A172 (cell line): ENCODE data around the gene PARG. TPM values are rescaled to one million over a fixed set of nuclear protein-coding genes. Genes with fewer than 3 reads are reported as not detected.
"Not testable (repeated sequence)": the region's sequence is repeated elsewhere in the genome, so short reads cannot be mapped to it uniquely, and the experiment has no call there.

Experiments used
- DNase-seq: peaks from one replicate; pipeline ENCODE4 v3.0.0-alpha.2; 2015; ENCODE audit warnings: low spot score
- total RNA-seq: library from RNA; depleted of rRNA; stranded (reverse); fragments of >200 nt; shearing (Covaris generic); gene quantifications from 2 replicates; pipeline ENCODE4 v1.2.3, GENCODE V29; 2014; rRNA removed

PARG gene
- total RNA-seq, 1 experiment from 2014 or later, result 54.5 TPM

DNA sequence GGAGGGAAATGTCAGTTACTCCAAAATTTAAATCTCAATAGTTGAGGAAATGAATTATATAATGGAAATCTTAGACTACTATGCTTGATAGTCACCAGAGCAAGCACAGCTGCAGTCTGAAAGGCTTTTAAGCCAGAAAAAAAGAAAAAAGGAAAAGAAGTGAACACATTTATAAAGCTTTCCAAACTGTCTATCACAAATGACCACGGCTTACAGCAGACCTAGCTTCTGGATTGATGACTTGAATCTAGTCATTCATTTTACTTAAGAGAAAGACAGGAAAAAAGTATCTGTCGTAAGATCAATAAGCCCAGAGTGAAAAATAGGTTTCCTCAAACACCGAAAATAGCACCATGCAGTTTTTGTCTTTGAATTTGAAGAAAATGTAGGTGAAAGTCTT lies 111.8 kb downstream of the PARG start:
- DNase-seq, result no peak

DNA sequence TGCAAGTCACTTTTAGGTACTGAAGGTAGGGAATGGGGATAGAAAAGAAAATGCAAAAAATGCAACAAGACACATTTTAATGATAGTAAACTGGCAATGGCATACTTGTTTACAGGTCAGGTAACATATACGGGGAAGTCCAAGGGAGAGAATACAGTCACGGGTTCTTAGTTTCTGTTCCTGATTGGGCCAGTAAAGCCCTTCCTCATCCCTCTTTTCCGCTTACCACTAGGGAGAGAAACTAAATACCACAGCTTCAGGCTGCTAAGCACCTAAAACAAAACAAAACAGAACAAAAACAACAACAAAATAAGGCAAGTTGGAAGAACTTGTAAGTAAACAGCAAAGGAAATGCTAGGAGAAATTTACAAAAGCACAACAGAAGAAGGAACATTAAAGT lies 114.5 kb downstream of the PARG start:
- no peak for DNase-seq

DNA sequence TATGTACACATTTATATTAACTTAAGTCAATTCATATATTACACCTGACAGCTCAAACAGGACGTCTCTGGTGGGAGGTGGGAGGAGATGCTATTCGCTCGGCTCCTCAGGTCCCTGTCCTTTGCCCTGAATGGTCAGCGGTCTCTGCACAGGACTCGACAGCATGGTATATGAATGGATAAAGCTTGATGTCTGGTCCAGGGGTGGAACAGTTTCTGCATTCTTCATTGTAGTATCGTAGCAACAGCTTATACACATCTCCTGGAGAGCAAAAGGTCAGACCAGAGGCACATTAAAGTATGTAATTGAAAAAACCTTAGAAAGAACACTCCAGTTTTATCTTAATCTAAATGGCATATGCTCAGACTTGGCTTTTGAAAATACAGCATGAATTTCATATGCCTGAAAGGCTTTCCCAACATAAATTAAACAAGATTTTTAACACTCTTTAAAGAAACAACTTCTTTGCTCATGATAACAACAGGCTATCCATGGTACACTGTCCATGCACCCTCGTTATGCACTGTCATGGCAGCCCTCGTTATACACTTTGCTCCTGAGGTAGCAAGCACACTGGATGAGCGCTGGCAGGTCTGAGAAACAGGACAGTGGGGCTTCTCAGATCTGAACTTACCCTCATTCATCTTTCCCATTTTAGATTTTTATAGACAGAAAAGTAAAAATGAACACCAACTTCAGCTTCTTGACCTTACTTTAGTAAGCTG lies 122.4 kb downstream of the PARG start:
- no peak for DNase-seq

DNA sequence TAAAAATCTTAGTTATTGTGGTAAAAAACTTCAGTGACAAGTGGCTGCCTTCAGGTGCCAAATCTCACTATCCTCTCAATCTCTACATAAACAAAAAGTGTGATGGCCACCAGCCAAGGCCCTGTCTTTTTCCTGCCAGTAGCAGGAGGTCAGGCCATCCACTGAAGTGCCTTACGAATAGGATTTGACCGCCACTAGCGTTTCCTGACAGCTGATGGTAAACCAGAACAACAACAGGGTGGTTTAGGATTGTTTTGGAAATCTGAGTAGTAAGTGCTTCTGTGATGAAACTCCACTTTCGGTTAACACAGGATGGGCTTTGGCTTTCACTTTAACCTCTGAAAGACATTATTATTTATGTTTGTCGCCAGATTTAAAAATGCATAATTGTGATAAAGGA lies 124.0 kb downstream of the PARG start:
- DNase-seq, result no peak

DNA sequence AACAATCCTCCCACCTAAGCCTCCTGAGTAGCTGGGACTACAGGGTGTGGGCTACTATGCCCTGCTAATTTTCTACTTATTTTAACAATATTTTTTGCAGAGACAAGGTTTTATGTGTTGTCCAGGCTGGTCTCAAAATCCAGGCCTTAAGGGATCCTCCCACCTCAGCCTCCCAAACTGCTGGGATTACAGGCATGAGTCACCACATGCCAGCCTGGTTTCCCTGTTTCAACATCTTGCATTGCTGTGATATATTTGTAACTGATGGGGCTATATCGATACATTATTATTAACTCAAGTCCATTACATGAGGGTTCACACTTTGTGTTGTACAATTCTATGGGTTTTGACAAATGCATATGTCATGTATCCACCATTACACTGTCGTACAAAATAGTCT lies 137.8 kb downstream of the PARG start:
- DNase-seq, result no peak

DNA sequence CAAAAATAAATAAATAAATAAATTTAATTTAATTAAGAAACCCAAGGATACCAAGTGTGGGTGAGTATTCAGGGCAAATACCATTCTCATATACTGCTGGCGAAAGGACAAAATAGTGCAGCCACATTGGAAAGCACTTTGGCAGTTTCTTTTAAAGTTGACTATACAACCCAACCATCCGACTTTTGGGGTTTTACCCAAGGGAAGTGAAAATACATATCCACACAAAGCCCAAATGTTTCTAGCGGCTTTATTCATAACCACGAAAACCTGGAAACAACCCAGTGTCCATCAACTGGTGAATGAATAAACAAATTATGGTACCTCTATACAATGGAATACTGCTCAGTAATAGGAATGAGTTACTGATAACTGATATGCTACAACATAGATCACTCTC lies 143.6 kb downstream of the PARG start:
- DNase-seq, result no peak

DNA sequence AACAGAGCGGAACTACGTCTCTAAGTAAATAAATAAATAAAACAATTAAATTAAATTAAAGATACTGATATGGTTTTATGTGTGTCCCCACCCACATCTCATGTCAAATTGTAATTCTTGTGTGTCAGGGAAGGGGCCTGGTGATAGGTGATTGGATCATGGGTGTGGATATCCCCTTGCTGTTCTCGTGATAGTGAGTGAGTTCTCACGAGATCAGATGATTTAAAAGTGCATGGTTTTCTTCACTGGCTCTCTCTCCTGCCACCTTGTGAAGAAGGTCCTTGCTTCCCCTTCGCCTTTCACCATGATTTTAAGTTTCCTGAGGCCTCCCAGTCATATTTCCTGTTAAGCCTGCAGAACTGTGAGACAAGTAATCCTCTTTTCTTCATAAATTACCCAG lies 150.7 kb downstream of the PARG start:
- DNase-seq, result no peak

DNA sequence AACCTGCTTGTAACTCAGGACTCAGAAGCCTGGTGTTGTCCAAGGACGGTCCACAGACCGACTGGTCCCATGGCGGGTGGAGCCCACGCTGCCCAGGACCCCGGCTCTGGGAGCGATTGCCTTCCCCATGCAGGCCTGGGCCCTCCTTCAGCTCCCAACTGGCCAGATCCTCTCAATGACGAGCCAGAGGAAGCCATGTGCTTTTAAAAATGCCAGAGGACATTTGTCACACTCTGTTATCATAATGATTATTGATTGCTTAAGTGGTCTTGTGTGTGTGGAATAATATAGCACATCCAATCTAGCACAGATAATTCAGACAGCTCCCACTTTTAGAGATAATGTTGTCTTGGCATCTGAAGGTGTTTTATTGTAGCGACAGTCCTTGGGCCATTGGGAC lies 157.1 kb downstream of the PARG start:
- no peak for DNase-seq

DNA sequence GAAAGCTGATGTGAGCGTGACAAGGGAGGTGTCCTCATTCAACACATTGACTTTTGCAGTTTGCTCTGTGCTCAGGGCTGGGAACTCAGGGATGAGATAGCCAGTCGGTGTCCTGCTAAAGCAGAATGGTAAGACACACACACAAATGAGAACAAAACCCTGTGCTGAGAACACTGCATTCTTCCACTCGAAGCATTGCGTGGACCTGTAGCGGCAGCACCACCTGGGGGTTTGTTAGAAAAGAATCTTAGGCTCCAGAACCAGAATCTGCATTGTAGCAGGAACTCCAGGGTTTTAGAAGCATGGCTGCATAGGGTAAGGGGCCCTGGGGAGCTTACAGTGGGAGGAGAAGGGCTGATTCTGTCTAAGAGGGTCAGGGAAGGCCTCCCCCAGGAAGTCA lies 158.2 kb downstream of the PARG start:
- no peak for DNase-seq

DNA sequence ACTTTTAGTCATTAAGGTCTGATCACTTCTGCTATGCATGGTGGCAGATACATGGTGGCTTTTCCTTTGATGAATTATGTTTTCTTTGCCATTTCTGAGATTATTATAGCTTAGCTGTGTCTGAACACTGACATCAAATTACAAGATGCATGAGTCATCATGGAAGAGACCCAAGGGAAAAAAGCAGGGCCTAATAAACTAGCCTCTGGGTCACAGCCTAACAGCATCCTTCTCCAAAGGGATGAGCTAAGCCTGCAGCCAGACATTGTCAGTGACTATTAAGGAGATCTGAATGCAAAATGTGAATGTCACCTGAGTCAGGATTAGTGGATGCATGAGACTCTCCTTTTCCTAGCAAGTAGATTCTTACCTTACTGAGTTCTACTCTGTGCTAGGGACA lies 160.6 kb downstream of the PARG start:
- peak; percentile 57 for DNase-seq

DNA sequence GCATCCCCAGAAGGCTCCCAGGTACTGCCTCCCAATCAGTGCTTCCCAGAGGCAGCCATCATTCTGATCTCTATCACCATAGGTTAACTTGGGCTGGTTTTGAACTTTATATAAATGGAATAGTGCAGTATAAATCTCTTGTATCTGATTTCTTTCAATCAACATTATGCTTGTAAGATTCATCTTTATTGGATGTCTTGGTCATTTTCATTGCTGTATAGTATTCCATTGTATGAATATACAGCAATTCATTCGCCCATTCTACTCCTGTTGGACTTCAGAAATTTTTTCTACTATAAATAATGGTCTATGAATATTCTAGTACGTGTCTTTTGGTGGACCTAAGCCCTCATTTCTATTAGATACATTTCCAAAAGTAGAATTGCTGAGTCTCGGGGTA lies 163.6 kb downstream of the PARG start:
- no peak for DNase-seq

DNA sequence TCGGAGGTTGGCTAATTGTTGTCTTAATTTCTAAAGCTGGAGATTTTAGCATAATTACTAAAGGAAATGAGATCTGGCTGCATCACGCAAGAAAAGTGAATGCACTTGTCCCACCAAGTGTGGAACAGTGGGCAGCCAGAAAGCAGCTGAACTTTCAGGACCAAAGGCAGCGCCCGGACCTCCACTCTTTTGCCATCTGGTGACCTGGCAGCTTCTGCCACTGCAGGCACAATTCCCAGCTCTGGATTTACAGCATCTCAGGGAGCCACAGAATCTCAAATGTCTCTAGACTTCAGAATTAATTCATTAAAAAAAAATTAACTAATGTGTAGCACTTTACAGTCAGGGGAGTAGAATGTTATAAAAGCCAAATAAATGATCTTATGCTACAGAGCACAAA lies 165.0 kb downstream of the PARG start:
- DNase-seq, result no peak

DNA sequence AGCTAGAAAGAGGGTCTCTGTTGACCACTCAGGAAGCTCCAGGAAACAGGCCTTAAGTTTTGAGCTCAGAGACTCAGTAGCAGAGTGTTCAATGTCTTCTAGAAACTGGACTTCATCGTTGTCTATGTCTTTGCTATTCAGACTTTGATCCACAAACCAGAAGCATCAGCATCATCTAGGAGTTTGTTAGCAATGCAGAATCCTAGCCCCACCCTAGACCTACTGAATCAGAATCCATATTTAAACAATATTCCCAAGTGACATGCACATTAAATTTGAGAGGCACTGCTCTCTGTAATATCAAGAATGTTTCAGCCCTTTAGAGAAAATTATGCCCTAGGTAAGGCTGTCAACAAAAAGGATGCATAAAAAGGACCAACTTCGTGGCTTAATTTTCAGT lies 166.8 kb downstream of the PARG start:
- DNase-seq, result no peak

DNA sequence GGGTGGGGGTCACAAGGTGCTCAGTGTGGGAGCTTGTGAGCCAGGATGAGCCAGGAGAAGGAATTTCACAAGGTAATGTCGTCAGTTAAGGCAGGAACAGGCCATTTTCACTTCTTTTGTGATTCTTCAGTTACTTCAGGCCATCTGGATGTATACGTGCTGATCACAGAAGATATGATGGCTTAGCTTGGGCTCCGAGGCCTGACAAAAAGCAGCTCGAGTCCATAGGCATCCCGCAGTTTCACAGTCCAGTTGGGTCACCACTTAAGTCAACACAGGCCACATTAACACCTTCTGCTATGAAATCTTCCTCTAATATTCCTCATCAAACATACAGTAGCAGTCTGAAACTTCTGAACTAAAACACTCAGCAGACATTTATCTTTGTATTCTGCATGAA lies 168.9 kb downstream of the PARG start:
- not testable (repeated sequence) for DNase-seq

DNA sequence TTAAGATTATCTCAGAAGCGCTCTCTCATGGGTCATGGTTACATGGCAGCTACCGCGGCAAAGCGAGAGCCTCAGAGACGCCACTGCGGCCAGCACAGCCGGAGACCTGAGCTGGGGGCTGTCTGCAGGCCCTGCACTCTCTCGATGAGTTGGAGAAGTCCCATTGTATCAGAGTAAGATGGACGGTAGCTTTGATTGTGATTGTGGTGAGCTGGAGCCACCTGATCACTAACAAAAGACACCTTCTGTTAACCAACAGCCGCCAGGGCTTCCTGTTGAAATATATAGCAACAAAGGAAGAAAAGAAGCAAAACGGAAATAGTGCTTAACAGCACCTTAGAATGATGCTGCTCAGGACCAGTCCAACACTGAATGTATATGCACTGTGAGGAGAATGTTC lies 170.8 kb downstream of the PARG start:
- not testable (repeated sequence) for DNase-seq

DNA sequence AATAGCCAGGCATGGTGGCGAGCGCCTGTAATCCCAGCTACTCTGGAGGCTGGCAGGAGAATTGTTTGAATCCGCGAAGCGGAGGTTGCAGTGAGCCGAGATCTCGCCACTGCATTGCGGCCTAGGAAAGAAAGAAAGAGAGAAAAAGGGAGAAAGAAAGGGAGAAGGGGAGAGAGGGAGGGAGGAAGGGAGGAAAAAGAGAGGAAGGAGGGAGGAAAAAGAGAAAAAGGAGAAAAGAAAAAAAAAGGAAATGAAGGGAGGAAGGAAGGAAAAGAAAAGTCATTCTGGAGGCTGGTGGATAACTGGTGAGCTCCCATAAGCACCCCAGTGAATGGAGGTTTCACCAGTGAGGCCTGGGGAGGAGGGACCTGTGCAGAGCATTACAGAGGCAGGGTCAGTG lies 172.1 kb downstream of the PARG start:
- no peak for DNase-seq

DNA sequence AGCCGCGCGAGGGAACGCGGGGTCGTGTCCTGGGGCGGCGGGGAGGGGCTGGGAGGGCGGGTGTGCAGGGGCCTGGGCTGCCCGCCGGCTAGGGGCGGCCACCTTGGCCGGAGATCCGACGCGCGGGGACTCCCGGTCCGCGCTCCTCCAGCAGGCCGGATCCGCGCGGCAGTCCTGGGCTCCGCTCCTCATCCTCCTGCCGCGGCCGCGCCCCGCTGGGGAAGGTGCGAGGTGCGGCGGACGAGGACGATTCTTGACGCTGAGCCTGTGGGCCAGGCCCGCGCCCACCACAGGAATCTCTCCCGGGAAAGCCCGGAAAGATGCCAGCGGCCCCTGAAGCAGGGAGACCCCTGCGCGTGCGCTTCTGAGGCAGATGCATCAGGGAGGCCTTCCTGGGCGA lies 173.1 kb downstream of the PARG start:
- DNase-seq, result no peak

DNA sequence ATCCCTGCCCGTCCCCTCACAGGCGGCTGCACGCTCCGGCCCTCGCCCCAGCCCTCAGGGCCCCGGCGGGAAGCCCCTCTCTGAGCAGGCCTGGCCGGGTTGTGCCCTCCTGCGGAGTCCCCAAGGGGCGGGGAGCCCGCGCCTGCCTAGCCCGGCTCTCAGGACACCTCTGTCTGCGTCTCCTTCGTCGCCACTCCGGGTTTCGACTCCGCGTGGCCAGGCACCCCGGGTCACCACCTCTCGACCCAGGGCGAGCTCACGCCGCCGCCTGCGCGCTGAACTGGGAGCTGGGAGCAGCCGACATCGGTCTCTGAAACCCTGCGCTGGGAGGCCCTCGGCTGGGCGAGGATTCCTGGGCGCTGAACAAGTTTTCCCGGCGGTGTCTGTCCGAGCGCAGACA lies 173.5 kb downstream of the PARG start:
- DNase-seq, result no peak

Other genes starting within 250 kb of the PARG start
- 3.5 and 3.6 TPM in 2 replicates for gene OGDHL, start 179.7 kb downstream of the PARG start, total RNA-seq
- gene TIMM23B, start within 50 bp of the PARG start, total RNA-seq, result 6.8 and 8.2 TPM in 2 replicates
- gene AGAP6, start 46.4 kb upstream of the PARG start, total RNA-seq, result 0.62 and 3.6 TPM in 2 replicates
- 27.1 and 36.7 TPM in 2 replicates for gene WASHC2A, start 125.9 kb upstream of the PARG start, total RNA-seq